Naive thymus-derived CD4-positive, alpha-beta T cell (primary cell): Measurements from ENCODE around the gene HYI. TPM values are rescaled to one million over a fixed set of nuclear protein-coding genes. Genes with fewer than 3 reads are reported as not detected.

Experiments used
- ATAC-seq: fragments of 150-1000 bp; cut with Tn5 transposase; 2 replicates; pipeline ENCODE4 v1.10.0; 2021; ENCODE audit warnings: mild to moderate bottlenecking, moderate library complexity
- CTCF ChIA-PET: fragments of 350-600 bp; sonication (Branson Sonifier 250); formaldehyde crosslinking; loops from one replicate; lab custom pipeline; 2021; ENCODE audit warnings: antibody characterized with exemption; lab: Charles Lee
- POLR2A ChIA-PET: fragments of 350-600 bp; sonication (Branson Sonifier 250); formaldehyde crosslinking; loops from one replicate; lab custom pipeline; 2021; ENCODE audit warnings: antibody characterized with exemption, inconsistent platforms; lab: Charles Lee
- DNase-seq, 9 donors: peaks; one replicate each; pipeline versions ENCODE4 v3.0.0 to v3.0.0-alpha.2; 2020 to 2022; ENCODE audit warnings: mixed read lengths in 1 of 9
- H3K27ac ChIP-seq: one replicate; pipeline ENCODE4 v1.7.0; 2013; ENCODE audit warnings: mild to moderate bottlenecking, low read depth, low read length, moderate library complexity
- H3K27me3 ChIP-seq, 2 donors: one replicate each; pipeline ENCODE4 v1.7.0; 2013; ENCODE audit warnings: low read length in 2 of 2, mild to moderate bottlenecking in 2 of 2, moderate library complexity in 2 of 2; ENCODE audit not compliant: control insufficient read depth in 2 of 2, insufficient read depth in 2 of 2
- H3K36me3 ChIP-seq, 3 experiments: 1 replicate in 2 of 3; 2 replicates in 1 of 3; pipeline ENCODE4 v1.7.0; 2013; ENCODE audit warnings: low read length in 3 of 3, mild to moderate bottlenecking in 3 of 3, moderate library complexity in 1 of 3; ENCODE audit not compliant: insufficient read depth in 3 of 3, control insufficient read depth in 2 of 3
- H3K4me1 ChIP-seq, 2 donors: one replicate each; pipeline ENCODE4 v1.7.0; 2013; ENCODE audit warnings: low read length in 2 of 2, mild to moderate bottlenecking in 2 of 2, moderate library complexity in 1 of 2; ENCODE audit not compliant: control insufficient read depth in 2 of 2, insufficient read depth in 2 of 2
- H3K4me3 ChIP-seq: 2 replicates; pipeline ENCODE4 v1.7.0; 2013; ENCODE audit warnings: mild to moderate bottlenecking, low read length
- H3K9me3 ChIP-seq, 3 experiments: 1 replicate in 2 of 3; 2 replicates in 1 of 3; pipeline ENCODE4 v1.7.0; 2013; ENCODE audit warnings: low read length in 3 of 3; ENCODE audit not compliant: control insufficient read depth in 2 of 3
- H3K27ac Mint-ChIP-seq, 9 donors: one replicate each; pipeline ENCODE4 v1.8.0; 2020 to 2022; ENCODE audit warnings: mixed read lengths in 9 of 9, mild to moderate bottlenecking in 8 of 9, moderate library complexity in 5 of 9, inconsistent platforms in 2 of 9
- H3K27me3 Mint-ChIP-seq, 5 donors: one replicate each; pipeline ENCODE4 v1.8.0; 2021 to 2022; ENCODE audit warnings: mixed read lengths in 5 of 5, mild to moderate bottlenecking in 1 of 5
- H3K36me3 Mint-ChIP-seq, 5 donors: one replicate each; pipeline ENCODE4 v1.8.0; 2020 to 2022; ENCODE audit warnings: mixed read lengths in 5 of 5, mild to moderate bottlenecking in 3 of 5, inconsistent platforms in 1 of 5
- H3K4me1 Mint-ChIP-seq, 7 donors: one replicate each; pipeline ENCODE4 v1.8.0; 2020 to 2022; ENCODE audit warnings: mixed read lengths in 7 of 7, mild to moderate bottlenecking in 3 of 7, inconsistent platforms in 1 of 7
- H3K4me3 Mint-ChIP-seq, 10 donors: one replicate each; pipeline ENCODE4 v1.8.0; 2020 to 2022; ENCODE audit warnings: mild to moderate bottlenecking in 10 of 10, mixed read lengths in 10 of 10, moderate library complexity in 6 of 10, inconsistent platforms in 2 of 10
- H3K9me3 Mint-ChIP-seq, 11 donors: one replicate each; pipeline ENCODE4 v1.8.0; 2020 to 2022; ENCODE audit warnings: mixed read lengths in 11 of 11, mild to moderate bottlenecking in 4 of 11, inconsistent platforms in 1 of 11, moderate library complexity in 1 of 11
- intact Hi-C, 2 donors: fragments of 100-400 bp; cut with micrococcal nuclease; formaldehyde crosslinking; loops; one replicate each; pipeline ENCODE4 v1.15.1; 2023
- polyA plus RNA-seq, 2 donors: library from polyadenylated mRNA; unstranded; fragments of 300-500 nt; fragmentation: Illumina TruSeq; gene quantifications; one replicate each; pipeline ENCODE4 v1.2.3, GENCODE V29; 2021
- total RNA-seq, 6 experiments: library from RNA in 5 of 6; stranded (reverse) in 5 of 6; gene quantifications; 1 replicate in 5 of 6; 2 replicates in 1 of 6; pipeline ENCODE4 v1.2.3 and lab custom pipeline; 2021 to 2026

HYI gene
- total and polyA plus RNA-seq, 7 experiments from 2014 or later: 4.4 to 29.3 (median 22.3) TPM

- Mint-ChIP-seq H3K4me3 (no peak overlapping the region), H3K27me3 (no peaks in the 10 kb centered on the region), H3K27ac (peak overlapping the region in 2 of 9 donors; percentile 33 to 70), H3K4me1 (peaks cover 0 to 7% (median 0%) of the 10 kb centered on the region in 7 donors), H3K9me3 (no peaks in the 10 kb centered on the region), H3K36me3 (peaks cover 0 to 63% (median 6%) of the 10 kb centered on the region in 5 donors)
- ATAC-seq: no peak
- Histone ChIP-seq H3K27me3 (no peaks in the 10 kb centered on the region), H3K36me3 (peaks cover 3 to 93% (median 15%) of the 10 kb centered on the region in 3 experiments), H3K4me3 (no peak overlapping the region), H3K9me3 (no peaks in the 10 kb centered on the region), H3K4me1 (no peaks in the 10 kb centered on the region), H3K27ac (no peak overlapping the region)
- ChIA-PET POLR2A (no interaction called here), CTCF (no interaction called here)
- no peak for DNase-seq
- intact Hi-C loops: no loop called here
Observed at GRCh38 chr1:43438006-43438405, 15.7 kb downstream of the HYI start.

GRCh38 chr1:43437031-43437973, 16.4 kb downstream of the HYI start:
- no peak for DNase-seq
- intact Hi-C loops: no loop called here
- Histone ChIP-seq H3K4me1 (no peaks in the 10 kb centered on the region), H3K4me3 (no peak overlapping the region), H3K36me3 (peaks cover 3 to 93% (median 11%) of the 10 kb centered on the region in 3 experiments), H3K27ac (no peak overlapping the region), H3K27me3 (no peaks in the 10 kb centered on the region), H3K9me3 (no peaks in the 10 kb centered on the region)
- ChIA-PET POLR2A (no interaction called here), CTCF (no interaction called here)
- H3K9me3 Mint-ChIP-seq: no peaks in the 10 kb centered on the region
- peaks cover 0 to 63% (median 6%) of the 10 kb centered on the region in 5 donors for H3K36me3 Mint-ChIP-seq
- H3K27ac Mint-ChIP-seq: peak overlapping the region in 2 of 9 donors; percentile 48 to 53
- no peaks in the 10 kb centered on the region for H3K27me3 Mint-ChIP-seq
- no peak overlapping the region for H3K4me3 Mint-ChIP-seq
- peaks cover 0 to 7% (median 0%) of the 10 kb centered on the region in 7 donors for H3K4me1 Mint-ChIP-seq
- no peak for ATAC-seq

GRCh38 chr1:43436371-43436770, 17.4 kb downstream of the HYI start:
- H3K27me3 Mint-ChIP-seq: no peaks in the 10 kb centered on the region
- peak overlapping the region in 4 of 9 donors; percentile 30 to 66 (median 52) for H3K27ac Mint-ChIP-seq
- H3K4me3 Mint-ChIP-seq: no peak overlapping the region
- DNase-seq: no peak
- peaks cover 0 to 7% (median 0%) of the 10 kb centered on the region in 7 donors for H3K4me1 Mint-ChIP-seq
- intact Hi-C loops: no loop called here
- peaks cover 0 to 67% (median 6%) of the 10 kb centered on the region in 5 donors for H3K36me3 Mint-ChIP-seq
- Histone ChIP-seq H3K4me3 (no peak overlapping the region), H3K27ac (no peak overlapping the region), H3K27me3 (no peaks in the 10 kb centered on the region), H3K4me1 (no peaks in the 10 kb centered on the region), H3K9me3 (no peaks in the 10 kb centered on the region), H3K36me3 (peaks cover 6 to 93% (median 15%) of the 10 kb centered on the region in 3 experiments)
- ChIA-PET CTCF (no interaction called here), POLR2A (interaction anchor here (1.5 kb wide), 1 partner anchor 46 kb away, joined by 3 read pairs; no protein-coding TSS in a partner anchor)
- ATAC-seq: no peak
- H3K9me3 Mint-ChIP-seq: no peaks in the 10 kb centered on the region

- CTCF ChIA-PET: no interaction called here
- no peaks in the 10 kb centered on the region for H3K27me3 Mint-ChIP-seq
- DNase-seq (no peak), ATAC-seq (no peak)
- H3K4me1 ChIP-seq: no peaks in the 10 kb centered on the region
- H3K27ac ChIP-seq: no peak overlapping the region
- POLR2A ChIA-PET: interaction anchor here (1.5 kb wide), 1 partner anchor 45 kb away, joined by 3 read pairs; no protein-coding TSS in a partner anchor
- H3K27ac Mint-ChIP-seq: peak overlapping the region in 8 of 9 donors; percentile 11 to 66 (median 38)
- H3K4me3 Mint-ChIP-seq: no peak overlapping the region
- H3K9me3 Mint-ChIP-seq: no peaks in the 10 kb centered on the region
- H3K4me3 ChIP-seq: no peak overlapping the region
- H3K36me3 ChIP-seq: peaks cover 12 to 93% (median 13%) of the 10 kb centered on the region in 3 experiments
- H3K36me3 Mint-ChIP-seq: peaks cover 0 to 67% (median 10%) of the 10 kb centered on the region in 5 donors
- H3K9me3 ChIP-seq: no peaks in the 10 kb centered on the region
- H3K27me3 ChIP-seq: no peaks in the 10 kb centered on the region
- intact Hi-C loops: no loop called here
- peaks cover 0 to 7% (median 0%) of the 10 kb centered on the region in 7 donors for H3K4me1 Mint-ChIP-seq
Observed at GRCh38 chr1:43435146-43436145, 18.3 kb downstream of the HYI start.

- Histone ChIP-seq H3K9me3 (no peaks in the 10 kb centered on the region), H3K4me1 (no peaks in the 10 kb centered on the region), H3K27me3 (no peaks in the 10 kb centered on the region), H3K27ac (no peak overlapping the region), H3K36me3 (peaks cover 12 to 93% (median 14%) of the 10 kb centered on the region in 3 experiments), H3K4me3 (no peak overlapping the region)
- intact Hi-C loops: no loop called here
- no peaks in the 10 kb centered on the region for H3K9me3 Mint-ChIP-seq
- no peak overlapping the region for H3K4me3 Mint-ChIP-seq
- H3K36me3 Mint-ChIP-seq: peaks cover 0 to 67% (median 10%) of the 10 kb centered on the region in 5 donors
- DNase-seq: no peak
- POLR2A ChIA-PET: no interaction called here
- ATAC-seq: no peak
- H3K27me3 Mint-ChIP-seq: no peaks in the 10 kb centered on the region
- peaks cover 0 to 7% (median 0%) of the 10 kb centered on the region in 7 donors for H3K4me1 Mint-ChIP-seq
- H3K27ac Mint-ChIP-seq: peak overlapping the region in 2 of 9 donors; percentile 12 to 71
- CTCF ChIA-PET: no interaction called here
Observed at GRCh38 chr1:43434256-43434655, 19.5 kb downstream of the HYI start.

GRCh38 chr1:43432907-43433306, 20.8 kb downstream of the HYI start:
- H3K27me3 Mint-ChIP-seq: no peaks in the 10 kb centered on the region
- H3K36me3 Mint-ChIP-seq: peaks cover 3 to 61% (median 10%) of the 10 kb centered on the region in 5 donors
- H3K4me1 Mint-ChIP-seq: peaks cover 0 to 7% (median 0%) of the 10 kb centered on the region in 7 donors
- ATAC-seq (no peak), DNase-seq (no peak)
- no peak overlapping the region for H3K4me3 ChIP-seq
- H3K27me3 ChIP-seq: no peaks in the 10 kb centered on the region
- H3K9me3 ChIP-seq: no peaks in the 10 kb centered on the region
- intact Hi-C loops: no loop called here
- no peaks in the 10 kb centered on the region for H3K9me3 Mint-ChIP-seq
- no peak overlapping the region for H3K27ac Mint-ChIP-seq
- H3K4me1 ChIP-seq: no peaks in the 10 kb centered on the region
- H3K4me3 Mint-ChIP-seq: no peak overlapping the region
- no peak overlapping the region for H3K27ac ChIP-seq
- peaks cover 12 to 94% (median 22%) of the 10 kb centered on the region in 3 experiments for H3K36me3 ChIP-seq
- ChIA-PET POLR2A (no interaction called here), CTCF (interaction anchor here (1.0 kb wide), 1 partner anchor 16 kb away, joined by 3 read pairs; no protein-coding TSS in a partner anchor)
